OCI-M2 (cell line): ENCODE data around the gene MAP7.
"Not testable (repeated sequence)": the region's sequence is repeated elsewhere in the genome, so short reads cannot be mapped to it uniquely, and the experiment has no call there.

Source experiments
- DNase-seq: peaks from one replicate; lab custom pipeline; 2025; ENCODE audit not compliant: unreplicated experiment; lab: John Stamatoyannopoulos, UW

MAP7 gene

DNA sequence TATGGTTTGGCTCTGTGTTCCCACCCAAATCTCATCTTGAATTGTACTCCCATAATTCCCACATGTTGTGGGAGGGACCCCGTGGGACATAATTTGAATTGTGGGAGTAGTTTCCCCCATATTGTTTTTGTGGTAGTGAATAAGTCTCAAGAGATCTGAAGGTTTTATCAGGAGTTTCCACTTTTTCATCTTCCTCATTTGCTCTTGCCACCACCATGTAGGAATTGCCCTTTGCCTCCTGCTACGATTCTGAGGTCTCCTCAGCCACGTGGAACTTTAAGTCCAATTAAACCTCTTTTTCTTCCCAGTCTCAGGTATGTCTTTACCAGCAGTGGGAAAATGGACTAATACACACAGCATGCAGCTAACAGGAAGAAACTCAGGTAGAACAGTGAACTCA, 151.8 kb downstream of the MAP7 start:
- DNase-seq = no peak

GRCh38 chr6:136396908-136397307, 153.3 kb downstream of the MAP7 start:
- no peak for DNase-seq

DNA sequence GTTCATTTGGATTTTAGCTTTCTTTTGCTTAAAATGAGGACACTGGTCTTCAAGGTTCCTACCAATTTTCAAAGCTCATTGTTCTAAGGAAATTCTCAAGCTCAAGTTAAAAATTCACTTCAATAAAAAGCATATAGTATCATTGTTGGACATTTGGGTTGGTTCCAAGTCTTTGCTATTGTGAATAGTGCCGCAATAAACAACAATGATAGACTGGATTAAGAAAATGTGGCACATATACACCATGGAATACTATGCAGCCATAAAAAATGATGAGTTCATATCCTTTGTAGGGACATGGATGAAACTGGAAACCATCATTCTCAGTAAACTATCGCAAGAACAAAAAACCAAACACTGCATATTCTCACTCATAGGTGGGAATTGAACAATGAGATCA, 159.3 kb downstream of the MAP7 start:
- DNase-seq = not testable (repeated sequence)

GRCh38 chr6:136387316-136387715, 162.9 kb downstream of the MAP7 start:
- DNase-seq = no peak

DNA sequence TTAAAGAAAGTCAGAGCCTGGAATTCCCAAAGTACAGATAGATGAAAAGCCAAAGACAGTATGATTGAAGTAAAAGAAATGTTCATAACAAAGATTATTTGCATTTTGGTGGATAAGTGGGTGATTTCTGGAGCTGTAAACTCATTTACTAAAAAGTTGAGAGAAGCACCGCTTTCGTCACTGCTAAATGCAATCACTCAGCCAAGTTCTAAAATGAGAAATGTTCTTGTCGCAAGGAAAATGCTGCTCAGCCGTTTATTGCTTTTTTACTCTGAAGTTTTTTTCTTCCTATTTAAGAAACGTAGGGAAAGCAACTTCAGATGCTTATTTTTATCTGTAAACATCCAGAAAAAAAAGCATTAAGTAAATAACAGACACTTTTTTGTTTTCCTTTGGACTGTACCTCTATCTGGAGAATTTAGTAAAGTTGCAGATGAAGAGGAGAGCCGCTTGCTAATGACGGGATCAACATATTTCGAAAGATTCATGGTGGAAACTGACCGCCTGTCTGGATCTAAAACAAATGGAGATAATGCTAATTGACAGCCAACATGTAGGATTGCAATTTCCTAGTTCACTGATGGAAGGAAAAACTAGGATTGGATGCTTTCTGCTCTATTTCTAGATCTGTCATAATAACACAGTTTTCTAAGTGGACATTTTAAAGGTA, 166.8 kb downstream of the MAP7 start:
- no peak for DNase-seq

GRCh38 chr6:136382676-136383252, 167.5 kb downstream of the MAP7 start:
- no peak for DNase-seq

DNA sequence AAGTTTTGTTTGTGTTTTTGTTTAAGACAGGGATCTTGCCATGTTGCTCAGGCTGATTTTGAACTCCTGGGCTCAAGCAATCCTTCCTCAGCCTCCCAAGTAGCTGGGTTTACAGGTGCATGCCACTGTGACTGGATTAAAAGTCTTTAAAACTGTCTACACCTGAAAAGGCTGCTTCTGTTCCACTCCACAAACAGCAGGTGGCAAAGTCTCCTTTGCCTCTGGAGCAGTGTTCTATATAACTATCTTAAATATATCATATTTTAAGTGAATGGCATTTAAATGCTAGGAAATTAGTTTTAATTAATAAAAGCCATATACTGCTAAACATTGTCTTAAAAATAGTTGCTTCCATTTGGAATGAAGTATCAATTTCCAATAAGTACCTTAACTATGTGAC, 171.3 kb downstream of the MAP7 start:
- DNase-seq = no peak

- not testable (repeated sequence) for DNase-seq
These were observed 174.4 kb downstream of the MAP7 start for GRCh38 chr6:136375836-136376235.

DNA sequence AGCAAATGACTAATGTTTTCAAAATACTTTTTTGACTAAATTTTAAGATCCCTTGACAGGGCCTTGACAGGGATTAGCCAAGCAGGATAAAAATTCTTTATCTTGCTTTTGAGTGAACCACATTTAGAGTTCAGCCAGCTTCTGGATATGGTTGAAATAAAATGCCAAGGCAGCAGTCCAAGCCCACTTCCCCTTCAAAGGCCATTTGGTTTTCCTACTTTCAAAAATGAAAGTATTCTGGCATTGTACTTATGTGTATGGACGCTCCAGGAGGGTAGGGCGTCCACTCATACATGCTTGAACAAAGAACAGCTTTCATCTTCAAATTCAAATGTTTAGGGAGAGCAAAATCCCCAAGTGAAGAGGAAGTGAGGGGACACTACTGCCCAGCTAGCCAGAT, 178.3 kb downstream of the MAP7 start:
- DNase-seq = no peak

DNA sequence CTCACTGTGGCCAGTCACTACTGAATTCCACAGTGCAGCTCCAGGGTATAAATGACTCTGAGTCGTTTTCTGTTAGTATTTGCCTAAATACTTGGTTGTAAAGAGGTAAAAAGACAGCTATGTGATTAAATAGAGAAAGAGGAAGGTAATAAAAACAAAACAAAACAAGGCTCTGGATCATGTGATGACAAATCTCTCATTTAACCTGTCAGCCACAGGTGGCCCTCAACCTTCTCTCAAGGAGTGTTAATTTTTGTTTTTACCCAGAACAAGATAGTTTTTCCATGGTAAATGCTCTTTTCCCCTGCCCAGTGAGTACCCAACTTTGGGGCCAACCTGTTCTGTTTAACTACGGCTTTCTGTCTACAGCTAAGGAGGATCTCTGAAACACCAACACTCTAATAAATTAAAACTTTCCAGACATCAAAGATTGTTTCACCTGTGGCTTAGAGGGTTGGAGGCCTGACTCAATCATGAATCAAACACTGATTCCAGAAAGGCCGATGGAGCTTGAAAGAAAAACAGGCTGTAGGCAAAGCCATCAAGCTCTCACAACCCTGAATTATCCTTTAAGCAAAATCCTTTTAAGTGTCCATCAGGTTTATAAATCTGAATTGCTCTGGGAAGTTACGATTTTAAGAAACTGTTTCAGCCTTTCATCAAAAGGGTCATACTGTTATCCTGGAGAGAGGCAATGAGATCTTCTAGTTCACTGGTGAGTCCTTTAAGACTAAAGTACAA, 179.1 kb downstream of the MAP7 start:
- no peak for DNase-seq

DNA sequence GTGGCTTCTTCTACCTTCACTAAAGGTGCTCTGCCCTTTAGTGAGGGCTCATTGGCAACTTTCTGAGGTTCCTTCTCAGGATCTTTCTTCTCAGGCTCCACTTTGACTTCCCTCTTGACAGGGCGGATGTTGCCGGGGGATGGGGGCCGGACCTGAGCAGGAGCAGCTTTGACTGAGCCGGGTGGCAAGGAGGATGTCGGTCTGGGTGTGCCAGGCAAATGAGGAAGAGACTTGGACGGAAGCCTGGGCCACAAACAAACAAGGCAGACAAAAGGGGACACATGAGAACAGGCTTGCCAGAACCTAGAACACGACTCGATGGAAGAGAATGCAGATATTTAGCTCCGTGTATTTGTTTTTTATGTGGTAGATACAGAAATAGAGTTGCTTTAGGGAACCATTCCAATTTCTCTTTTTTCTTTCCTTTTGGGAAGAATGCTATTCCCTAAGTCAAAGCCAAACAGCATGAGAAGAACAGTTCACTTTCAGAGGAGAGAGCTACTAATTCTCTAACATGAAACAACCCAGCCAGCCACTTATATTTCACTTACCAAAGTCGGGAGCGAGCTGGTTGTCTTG, 184.4 kb downstream of the MAP7 start:
- DNase-seq = no peak

- DNase-seq = no peak
These were observed 187.5 kb downstream of the MAP7 start for GRCh38 chr6:136362421-136363356.

- no peak for DNase-seq
These were observed 188.4 kb downstream of the MAP7 start for GRCh38 chr6:136361787-136362186.

DNA sequence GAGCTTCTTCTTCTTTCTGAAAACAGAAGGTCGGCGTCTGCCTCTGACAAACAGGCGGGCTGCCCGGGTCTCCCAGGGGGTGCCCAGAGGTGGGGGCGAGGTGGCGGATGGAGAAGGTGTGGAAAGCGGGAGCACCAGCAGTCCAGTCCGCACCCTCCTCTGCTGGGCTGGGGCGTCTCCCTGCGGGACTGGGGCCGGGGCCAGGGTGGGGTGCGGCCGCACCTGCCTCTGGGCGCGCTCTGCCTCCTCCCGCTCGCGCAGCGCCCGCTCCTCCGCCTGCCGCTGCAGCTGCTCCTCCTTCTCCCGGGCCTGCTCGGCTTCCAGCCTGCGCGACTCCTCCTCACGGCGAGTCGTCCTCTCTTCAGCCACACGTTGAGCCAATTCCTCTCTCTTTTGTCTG, 189.4 kb downstream of the MAP7 start:
- DNase-seq = no peak

- DNase-seq = no peak
These were observed 190.4 kb downstream of the MAP7 start for GRCh38 chr6:136359851-136360250.

GRCh38 chr6:136351518-136352110, 198.6 kb downstream of the MAP7 start:
- DNase-seq = no peak

DNA sequence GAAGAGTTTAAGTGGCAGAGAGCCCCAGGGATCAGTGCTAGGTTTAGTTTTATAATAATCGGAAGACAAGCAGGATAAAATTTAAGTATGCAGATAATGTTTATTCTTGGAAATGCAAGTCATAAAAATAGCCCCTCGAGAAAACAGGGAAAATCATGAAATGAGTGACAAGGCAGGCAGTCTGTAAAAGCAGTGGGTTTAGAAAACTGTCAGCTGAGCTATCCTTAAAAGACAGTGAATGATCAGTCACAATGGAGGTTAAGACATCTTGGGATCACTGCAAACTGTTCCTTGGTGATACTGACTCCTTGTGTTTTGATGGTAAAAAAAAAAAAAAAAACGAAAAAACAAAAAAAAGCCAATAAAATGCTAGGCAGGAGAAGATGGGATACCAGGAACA, 199.3 kb downstream of the MAP7 start:
- no peak for DNase-seq

GRCh38 chr6:136347847-136348246, 202.4 kb downstream of the MAP7 start:
- no peak for DNase-seq

- no peak for DNase-seq
These were observed 205.1 kb downstream of the MAP7 start for GRCh38 chr6:136345145-136345544.

- no peak for DNase-seq
These were observed 205.8 kb downstream of the MAP7 start for GRCh38 chr6:136344420-136344819.

DNA sequence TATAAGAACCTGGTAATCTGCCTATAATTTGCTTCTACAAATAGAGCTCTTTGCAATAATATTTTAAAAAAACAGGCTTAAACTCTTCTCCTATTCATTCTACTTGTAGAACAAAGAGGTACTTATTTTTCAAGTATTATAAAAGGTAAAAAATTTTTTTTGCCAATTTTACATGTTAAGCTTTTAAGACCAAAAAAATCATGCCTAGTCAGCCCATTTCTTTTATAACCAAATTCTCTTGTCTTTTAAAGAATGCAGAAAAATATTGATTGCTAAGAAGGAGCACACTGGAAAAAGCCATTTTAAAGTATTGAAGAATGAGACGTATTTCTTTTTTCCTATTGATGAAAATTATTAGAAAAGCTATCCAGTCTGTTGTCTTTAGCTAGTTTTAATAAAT, 206.5 kb downstream of the MAP7 start:
- DNase-seq = no peak
